HepG2 (cell line): ENCODE results near the gene RARA. TPM values are rescaled to one million over a fixed set of nuclear protein-coding genes. Genes with fewer than 3 reads are reported as not detected.

Experiments
- E2F2 ChIP-seq: sonication (generic); formaldehyde crosslinking; IDR thresholded peaks from 2 replicates; pipeline ENCODE4 v1.4.0; 2020; ENCODE audit warnings: missing genetic modification reagents, borderline replicate concordance
- ETV5 ChIP-seq: IDR thresholded peaks from 2 replicates; pipeline ENCODE4 v1.6.1; 2018; ENCODE audit warnings: missing biosample characterization, missing genetic modification reagents, inconsistent platforms, borderline replicate concordance
- HDAC6 ChIP-seq: fragments of 200-600 bp; sonication (generic); IDR thresholded peaks from 2 replicates; pipeline ENCODE4 v1.7.0; 2017; ENCODE audit warnings: mild to moderate bottlenecking, antibody characterized with exemption, low read length, low read depth
- HNRNPK ChIP-seq: fragments of 200-400 bp; formaldehyde crosslinking; IDR thresholded peaks from 2 replicates; pipeline ENCODE4 v1.6.1; 2018; ENCODE audit warnings: low read length, low read depth, moderate library complexity, mild to moderate bottlenecking; ENCODE audit not compliant: poor library complexity, severe bottlenecking
- POLR2A ChIP-seq, 2 experiments: IDR thresholded peaks; 2 replicates each; pipeline ENCODE4 v1.6.1; 2011; ENCODE audit warnings: low read depth in 2 of 2, low read length in 2 of 2, mild to moderate bottlenecking in 1 of 2, moderate library complexity in 1 of 2; ENCODE audit not compliant: insufficient read depth in 1 of 2
- PRDM4 ChIP-seq: sonication (generic); formaldehyde crosslinking; IDR thresholded peaks from 2 replicates; pipeline ENCODE4 v1.9.0; 2021; ENCODE audit warnings: missing genetic modification reagents, borderline replicate concordance
- REPIN1 ChIP-seq: sonication (generic); formaldehyde crosslinking; IDR thresholded peaks from 2 replicates; pipeline ENCODE4 v1.8.0; 2022; ENCODE audit warnings: missing genetic modification reagents, low read depth, mild to moderate bottlenecking, borderline replicate concordance
- SOX6 ChIP-seq, 2 experiments: fragments of 450-650 bp in 1 of 2; sonication (generic) in 1 of 2; formaldehyde crosslinking in 1 of 2; IDR thresholded peaks; 2 replicates each; pipeline versions ENCODE4 v1.4.0 to v1.6.1; 2017 to 2020; ENCODE audit warnings: antibody characterized with exemption in 1 of 2, mild to moderate bottlenecking in 1 of 2, missing genetic modification reagents in 1 of 2
- TRIM22 ChIP-seq: fragments of 450-650 bp; IDR thresholded peaks from 2 replicates; pipeline ENCODE4 v1.6.1; 2017
- ZBTB14 ChIP-seq: sonication (generic); formaldehyde crosslinking; IDR thresholded peaks from 2 replicates; pipeline ENCODE4 v1.4.0; 2020; ENCODE audit warnings: missing genetic modification reagents
- ZFP36L1 ChIP-seq: sonication (generic); formaldehyde crosslinking; IDR thresholded peaks from 2 replicates; pipeline ENCODE4 v1.8.0; 2022; ENCODE audit warnings: mild to moderate bottlenecking, missing genetic modification reagents, moderate library complexity
- ZNF143 ChIP-seq: sonication (generic); formaldehyde crosslinking; IDR thresholded peaks from 2 replicates; pipeline ENCODE4 v1.4.0; 2020; ENCODE audit warnings: missing genetic modification reagents
- ZNF318 ChIP-seq: sonication (generic); formaldehyde crosslinking; IDR thresholded peaks from 2 replicates; pipeline ENCODE4 v1.4.0; 2020; ENCODE audit warnings: mild to moderate bottlenecking, missing genetic modification reagents
- polyA plus RNA-seq, 8 experiments: library from polyadenylated mRNA; depleted of rRNA in 3 of 8; stranded (reverse) in 7 of 8; unstranded in 1 of 8; fragments of >200 nt; fragmentation: Illumina TruSeq in 4 of 8; extraction: Trizol in 4 of 8; gene quantifications; 2 replicates each; pipeline versions ENCODE4 v1.2.1 to v1.2.3, GENCODE V29; 2011 to 2016; ENCODE audit warnings: low read depth in 4 of 8, missing spikeins in 1 of 8, mixed read lengths in 1 of 8; ENCODE audit not compliant: insufficient read depth in 1 of 8
- total RNA-seq, 5 experiments: library from RNA; depleted of rRNA; stranded (reverse); fragments of >200 nt; fragmentation: Illumina TruSeq; extraction: Trizol; gene quantifications; 2 replicates each; pipeline ENCODE4 v1.2.3, GENCODE V29; 2016; ENCODE audit warnings: low read depth in 1 of 5

Gene RARA
- total and polyA plus RNA-seq, 2 of the 13 experiments (the other 11 are each of a cell fraction or from before 2014, with no cell fraction given), result 6.4 to 8.6 TPM

GRCh38 chr17:40355123-40355803 is 46.3 kb downstream of the RARA start (continued):
- TF ChIP-seq SOX6 (IDR thresholded peaks at IDR 0.05) (no peak), SOX6 (CRISPR knock-in tag; IDR thresholded peaks at IDR 0.05) (peak; percentile 48), ZNF318 (CRISPR knock-in tag) (no peak), ETV5 (peak; percentile 45; the same call in 1 of the 2 replicates), HNRNPK (no peak), TRIM22 (no peak), ZFP36L1 (no peak), HDAC6 (no peak), E2F2 (CRISPR knock-in tag) (no peak), ZNF143 (CRISPR knock-in tag) (no peak), PRDM4 (no peak), ZBTB14 (CRISPR knock-in tag) (no peak), REPIN1 (CRISPR knock-in tag) (peak; percentile 16; the same call in 1 of the 2 replicates), POLR2A (IDR thresholded peaks at IDR 0.05; ENCODE audit: insufficient read depth in 1 of 2, low read depth in 2 of 2, low read length in 2 of 2) (no peak)
